PC-9 (cell line): Measurements from ENCODE around the gene DNAH14. TPM values are rescaled to one million over a fixed set of nuclear protein-coding genes. Genes with fewer than 3 reads are reported as not detected.

Experiments used
- BruUV-seq: library from RNA; stranded (reverse); fragments of 400-500 nt; replicated peaks from 2 replicates; lab custom pipeline; 2021; lab: Mats Ljungman, UMichigan
- CTCF ChIA-PET: fragments of 300-600 bp; sonication (Branson Sonifier 250); formaldehyde crosslinking; loops from one replicate; lab custom pipeline; 2022; ENCODE audit warnings: antibody characterized with exemption; lab: Charles Lee
- POLR2A ChIA-PET: fragments of 300-600 bp; sonication (Branson Sonifier 250); formaldehyde crosslinking; loops from one replicate; lab custom pipeline; 2022; ENCODE audit warnings: antibody characterized with exemption; ENCODE audit not compliant: unreplicated experiment; lab: Charles Lee
- DNase-seq, 2 experiments: peaks; one replicate each; pipeline versions ENCODE4 v3.0.0 to v3.0.0-alpha.2; 2015 to 2022; ENCODE audit warnings: mixed read lengths in 1 of 2
- H2AFZ ChIP-seq: fragments of 200-600 bp; sonication (generic); 2 replicates; pipeline ENCODE4 v1.8.1; 2017; ENCODE audit warnings: antibody characterized with exemption
- H3F3A ChIP-seq: fragments of 200-600 bp; sonication (generic); 2 replicates; pipeline ENCODE4 v1.8.1; 2017; ENCODE audit warnings: antibody characterized with exemption, mild to moderate bottlenecking, low read depth; ENCODE audit not compliant: insufficient read depth
- H3K27ac ChIP-seq: fragments of 200-600 bp; sonication (generic); 2 replicates; pipeline ENCODE4 v1.6.1; 2016; ENCODE audit warnings: mixed run types
- H3K27me3 ChIP-seq: fragments of 200-600 bp; sonication (generic); 2 replicates; pipeline ENCODE4 v1.6.1; 2016; ENCODE audit warnings: low read depth, mixed run types; ENCODE audit not compliant: insufficient read depth
- H3K36me3 ChIP-seq: fragments of 200-600 bp; sonication (generic); 2 replicates; pipeline ENCODE4 v1.6.1; 2016; ENCODE audit warnings: low read depth, mixed run types
- H3K4me1 ChIP-seq: fragments of 200-600 bp; sonication (generic); replicated peaks from 2 replicates; pipeline ENCODE4 v1.6.1; 2016; ENCODE audit warnings: mixed run types; ENCODE audit not compliant: insufficient read depth
- H3K4me2 ChIP-seq: fragments of 200-600 bp; sonication (generic); 2 replicates; pipeline ENCODE4 v1.6.1; 2017; ENCODE audit warnings: mixed run types
- H3K4me3 ChIP-seq: fragments of 200-600 bp; sonication (generic); 2 replicates; pipeline ENCODE4 v1.6.1; 2016; ENCODE audit warnings: mixed run types
- H3K79me2 ChIP-seq: fragments of 200-600 bp; sonication (generic); 2 replicates; pipeline ENCODE4 v1.6.1; 2017; ENCODE audit warnings: low read depth, mixed run types
- H3K9me2 ChIP-seq: fragments of 200-600 bp; sonication (generic); 2 replicates; pipeline ENCODE4 v1.8.1; 2017; ENCODE audit warnings: mild to moderate bottlenecking; ENCODE audit not compliant: insufficient read depth
- H3K9me3 ChIP-seq: fragments of 200-600 bp; sonication (generic); 2 replicates; pipeline ENCODE4 v1.8.1; 2016; ENCODE audit warnings: low read depth; ENCODE audit not compliant: insufficient read depth
- H4K20me1 ChIP-seq: fragments of 200-600 bp; sonication (generic); 2 replicates; pipeline ENCODE4 v1.8.1; 2017; ENCODE audit not compliant: insufficient read depth
- EZH2 ChIP-seq: fragments of 200-600 bp; sonication (generic); IDR thresholded peaks from 2 replicates; pipeline ENCODE4 v1.8.0; 2017; ENCODE audit warnings: antibody characterized with exemption, low read depth
- intact Hi-C: fragments of 100-400 bp; cut with micrococcal nuclease; formaldehyde crosslinking; loops from one replicate; pipeline ENCODE4 v1.10.0; 2022; ENCODE audit not compliant: unreplicated experiment
- total RNA-seq: library from RNA; stranded (reverse); gene quantifications from 2 replicates; pipeline ENCODE4 v1.2.3, GENCODE V29; 2021
- TF ChIP-seq, protein P1 (sequence below): fragments of 200-600 bp; sonication (generic); conservative IDR thresholded peaks from 2 replicates; pipeline ENCODE4 v1.6.1; 2017; ENCODE audit warnings: mixed run types, antibody characterized with exemption, mild to moderate bottlenecking, moderate library complexity

DNAH14 gene
- total RNA-seq, 1 experiment from 2014 or later = 48.8 TPM

GRCh38 chr1:225388372-225388771 lies 458.9 kb downstream of the DNAH14 start:
- no peak overlapping the region for H3K27ac ChIP-seq
- no peaks in the 10 kb centered on the region for H4K20me1 ChIP-seq
- no TSS peak for BruUV-seq
- intact Hi-C loops = no loop called here
- TF ChIP-seq EZH2 = no peak
- TF ChIP-seq, protein P1, sequence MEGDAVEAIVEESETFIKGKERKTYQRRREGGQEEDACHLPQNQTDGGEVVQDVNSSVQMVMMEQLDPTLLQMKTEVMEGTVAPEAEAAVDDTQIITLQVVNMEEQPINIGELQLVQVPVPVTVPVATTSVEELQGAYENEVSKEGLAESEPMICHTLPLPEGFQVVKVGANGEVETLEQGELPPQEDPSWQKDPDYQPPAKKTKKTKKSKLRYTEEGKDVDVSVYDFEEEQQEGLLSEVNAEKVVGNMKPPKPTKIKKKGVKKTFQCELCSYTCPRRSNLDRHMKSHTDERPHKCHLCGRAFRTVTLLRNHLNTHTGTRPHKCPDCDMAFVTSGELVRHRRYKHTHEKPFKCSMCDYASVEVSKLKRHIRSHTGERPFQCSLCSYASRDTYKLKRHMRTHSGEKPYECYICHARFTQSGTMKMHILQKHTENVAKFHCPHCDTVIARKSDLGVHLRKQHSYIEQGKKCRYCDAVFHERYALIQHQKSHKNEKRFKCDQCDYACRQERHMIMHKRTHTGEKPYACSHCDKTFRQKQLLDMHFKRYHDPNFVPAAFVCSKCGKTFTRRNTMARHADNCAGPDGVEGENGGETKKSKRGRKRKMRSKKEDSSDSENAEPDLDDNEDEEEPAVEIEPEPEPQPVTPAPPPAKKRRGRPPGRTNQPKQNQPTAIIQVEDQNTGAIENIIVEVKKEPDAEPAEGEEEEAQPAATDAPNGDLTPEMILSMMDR = no peak
- H3K79me2 ChIP-seq = no peaks in the 10 kb centered on the region
- H3K27me3 ChIP-seq = no peaks in the 10 kb centered on the region
- H3K36me3 ChIP-seq = no peaks in the 10 kb centered on the region
- H3K4me3 ChIP-seq = no peak overlapping the region
- CTCF ChIA-PET = no interaction called here
- POLR2A ChIA-PET = no interaction called here
- no peak for DNase-seq
- H3F3A ChIP-seq = no peaks in the 10 kb centered on the region
- H2AFZ ChIP-seq = no peak overlapping the region
- no peaks in the 10 kb centered on the region for H3K9me2 ChIP-seq
- H3K4me2 ChIP-seq = no peak overlapping the region
- H3K9me3 ChIP-seq = no peaks in the 10 kb centered on the region
- H3K4me1 ChIP-seq = no peaks in the 10 kb centered on the region

GRCh38 chr1:225389843-225390242 lies 460.4 kb downstream of the DNAH14 start:
- H3K27me3 ChIP-seq = no peaks in the 10 kb centered on the region
- no peak overlapping the region for H2AFZ ChIP-seq
- H3K79me2 ChIP-seq = no peaks in the 10 kb centered on the region
- CTCF ChIA-PET = no interaction called here
- H3K9me2 ChIP-seq = no peaks in the 10 kb centered on the region
- no peak overlapping the region for H3K4me3 ChIP-seq
- DNase-seq = no peak
- no peak overlapping the region for H3K27ac ChIP-seq
- H4K20me1 ChIP-seq = no peaks in the 10 kb centered on the region
- intact Hi-C loops = no loop called here
- peaks cover 5% of the 10 kb centered on the region; the same call in 1 of the 2 replicates for H3F3A ChIP-seq
- H3K9me3 ChIP-seq = no peaks in the 10 kb centered on the region
- H3K4me1 ChIP-seq = no peaks in the 10 kb centered on the region
- POLR2A ChIA-PET = no interaction called here
- no peak overlapping the region for H3K4me2 ChIP-seq
- no TSS peak for BruUV-seq
- H3K36me3 ChIP-seq = no peaks in the 10 kb centered on the region
- TF ChIP-seq, protein P1 = no peak
- no peak for TF ChIP-seq EZH2

DNA sequence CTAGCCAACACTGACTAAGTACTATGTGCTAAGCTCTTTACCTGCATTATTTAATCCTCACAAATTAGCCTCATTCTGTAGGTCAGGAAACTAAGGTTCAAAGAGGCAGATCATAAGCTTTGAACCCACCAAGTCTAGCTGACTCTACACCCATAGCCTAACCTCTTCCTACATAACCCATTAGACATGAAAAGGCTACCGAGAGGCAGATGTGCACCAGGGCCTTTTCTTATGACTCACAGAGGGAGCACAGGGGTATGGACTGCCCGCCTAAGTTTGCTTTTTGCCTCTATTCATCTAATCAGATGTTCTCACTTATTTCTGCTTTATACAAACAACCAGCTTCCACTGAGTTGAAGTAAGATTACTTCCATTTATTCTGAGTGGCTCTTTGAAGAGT lies 466.9 kb downstream of the DNAH14 start:
- POLR2A ChIA-PET = no interaction called here
- no peak overlapping the region for H2AFZ ChIP-seq
- no peaks in the 10 kb centered on the region for H3K9me2 ChIP-seq
- no peak overlapping the region for H3K4me2 ChIP-seq
- CTCF ChIA-PET = no interaction called here
- no TSS peak for BruUV-seq
- H3K27ac ChIP-seq = no peak overlapping the region
- no peaks in the 10 kb centered on the region for H3K4me1 ChIP-seq
- no peaks in the 10 kb centered on the region; the same call in 1 of the 2 replicates for H4K20me1 ChIP-seq
- TF ChIP-seq, protein P1 = no peak
- TF ChIP-seq EZH2 = no peak
- peaks cover 19% of the 10 kb centered on the region for H3K36me3 ChIP-seq
- intact Hi-C loops = no loop called here
- no peaks in the 10 kb centered on the region; the same call in 1 of the 2 replicates for H3K79me2 ChIP-seq
- no peak overlapping the region for H3K4me3 ChIP-seq
- no peaks in the 10 kb centered on the region for H3K9me3 ChIP-seq
- peaks cover 38% of the 10 kb centered on the region; the same call in 1 of the 2 replicates for H3F3A ChIP-seq
- no peak for DNase-seq
- no peaks in the 10 kb centered on the region for H3K27me3 ChIP-seq
